Peyer's patch (tissue), 4 donors: Measurements from ENCODE around the gene ORAI3. TPM values are rescaled to one million over a fixed set of nuclear protein-coding genes. Genes with fewer than 3 reads are reported as not detected.

ENCODE experiments used
- DNase-seq, 3 donors: peaks; one replicate each; pipeline ENCODE4 v3.0.0-alpha.2; 2017 to 2019
- H3K27ac ChIP-seq, 4 donors: fragments of 200-600 bp; sonication (generic); one replicate each; pipeline ENCODE4 v1.5.1; 2016 to 2019
- H3K27me3 ChIP-seq, 2 donors: fragments of 200-600 bp; sonication (generic); one replicate each; pipeline ENCODE4 v1.5.1; 2019
- H3K36me3 ChIP-seq, 3 donors: fragments of 200-600 bp; sonication (generic); one replicate each; pipeline ENCODE4 v1.5.1; 2016 to 2019
- H3K4me1 ChIP-seq, 4 donors: fragments of 200-600 bp; sonication (generic); one replicate each; pipeline ENCODE4 v1.5.1; 2016 to 2019
- H3K4me3 ChIP-seq, 4 donors: fragments of 200-600 bp; sonication (generic); 1 replicate in 3 of 4; 2 replicates in 1 of 4; pipeline ENCODE4 v1.5.1; 2016 to 2019; ENCODE audit warnings: mild to moderate bottlenecking in 1 of 4
- H3K9me3 ChIP-seq, 4 donors: fragments of 200-600 bp; sonication (generic); one replicate each; pipeline ENCODE4 v1.5.1; 2016 to 2019; ENCODE audit warnings: mild to moderate bottlenecking in 1 of 4
- POLR2A ChIP-seq, 2 donors: fragments of 450-650 bp; IDR thresholded peaks; one replicate each; pipeline ENCODE4 v1.5.1; 2017; ENCODE audit warnings: antibody characterized with exemption in 2 of 2, mild to moderate bottlenecking in 2 of 2, moderate library complexity in 2 of 2
- total RNA-seq, 4 donors: library from RNA; depleted of rRNA; stranded (reverse); fragments of >200 nt; gene quantifications; one replicate each; pipeline ENCODE4 v1.1.0, GENCODE V29; 2016
- TF ChIP-seq, protein P1 (sequence below), 6 experiments: fragments of 450-650 bp in 4 of 6; fragments of 200-600 bp in 2 of 6; sonication (generic) in 1 of 6; IDR thresholded peaks; one replicate each; pipeline ENCODE4 v1.5.1; 2017 to 2019; ENCODE audit warnings: antibody characterized with exemption in 6 of 6, mild to moderate bottlenecking in 3 of 6, moderate library complexity in 1 of 6

Gene ORAI3
- total RNA-seq, 4 donors from 2014 or later = 10.7 to 25.0 (median 20.3) TPM

DNA sequence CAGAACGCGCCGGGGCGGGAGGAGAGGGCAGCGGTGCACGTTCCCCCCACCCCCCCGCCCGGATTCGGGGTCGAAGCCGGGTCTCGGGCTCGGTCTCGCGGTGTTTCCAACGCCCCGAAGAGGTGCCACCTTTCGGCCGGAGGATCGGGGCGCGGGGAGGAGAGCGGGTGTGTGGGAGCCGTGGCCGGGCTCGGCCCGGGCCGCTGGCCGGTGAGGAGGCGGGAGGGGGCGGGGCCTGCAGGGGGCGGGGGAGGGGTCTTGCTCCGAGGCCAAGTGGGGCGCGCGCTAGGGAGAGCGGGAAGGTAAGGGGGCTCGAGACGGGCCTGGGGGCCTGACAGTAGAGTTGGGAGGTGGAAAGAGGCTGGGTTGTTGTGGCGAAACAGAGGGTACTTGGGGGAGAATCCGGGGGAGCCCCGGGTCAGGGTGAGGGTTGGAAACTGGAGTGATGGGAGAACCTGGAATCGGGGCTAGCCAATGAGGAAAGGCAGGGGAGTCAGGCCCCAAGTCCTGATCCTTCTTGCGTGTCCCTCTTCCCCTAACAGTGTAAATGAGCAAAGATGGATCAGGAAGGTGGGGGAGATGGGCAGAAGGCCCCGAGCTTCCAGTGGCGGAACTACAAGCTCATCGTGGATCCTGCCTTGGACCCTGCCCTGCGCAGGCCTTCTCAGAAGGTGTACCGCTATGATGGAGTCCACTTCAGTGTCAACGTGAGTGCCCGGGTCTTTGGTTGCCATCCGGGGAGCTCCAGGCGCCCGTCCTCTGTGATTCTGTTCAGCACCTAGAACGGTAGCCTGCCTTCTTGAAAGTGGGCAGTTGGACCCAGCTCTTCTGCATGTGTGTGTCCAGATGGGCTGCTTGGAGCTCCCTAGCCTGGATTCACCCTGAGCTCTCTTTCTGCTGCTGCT, 9.6 kb downstream of the ORAI3 start:
- peak in 2 of 3 donors; percentile 31 to 66 for DNase-seq
- Histone ChIP-seq H3K27me3 (no peaks in the 10 kb centered on the region), H3K27ac (peak overlapping the region; percentile 89 to 99 (median 95)), H3K9me3 (no peaks in the 10 kb centered on the region), H3K4me3 (peak overlapping the region; percentile 67 to 93 (median 83)), H3K36me3 (peaks cover 0 to 42% (median 0%) of the 10 kb centered on the region in 3 donors), H3K4me1 (peaks cover 2 to 25% (median 8%) of the 10 kb centered on the region in 4 donors)
- TF ChIP-seq, protein P1, sequence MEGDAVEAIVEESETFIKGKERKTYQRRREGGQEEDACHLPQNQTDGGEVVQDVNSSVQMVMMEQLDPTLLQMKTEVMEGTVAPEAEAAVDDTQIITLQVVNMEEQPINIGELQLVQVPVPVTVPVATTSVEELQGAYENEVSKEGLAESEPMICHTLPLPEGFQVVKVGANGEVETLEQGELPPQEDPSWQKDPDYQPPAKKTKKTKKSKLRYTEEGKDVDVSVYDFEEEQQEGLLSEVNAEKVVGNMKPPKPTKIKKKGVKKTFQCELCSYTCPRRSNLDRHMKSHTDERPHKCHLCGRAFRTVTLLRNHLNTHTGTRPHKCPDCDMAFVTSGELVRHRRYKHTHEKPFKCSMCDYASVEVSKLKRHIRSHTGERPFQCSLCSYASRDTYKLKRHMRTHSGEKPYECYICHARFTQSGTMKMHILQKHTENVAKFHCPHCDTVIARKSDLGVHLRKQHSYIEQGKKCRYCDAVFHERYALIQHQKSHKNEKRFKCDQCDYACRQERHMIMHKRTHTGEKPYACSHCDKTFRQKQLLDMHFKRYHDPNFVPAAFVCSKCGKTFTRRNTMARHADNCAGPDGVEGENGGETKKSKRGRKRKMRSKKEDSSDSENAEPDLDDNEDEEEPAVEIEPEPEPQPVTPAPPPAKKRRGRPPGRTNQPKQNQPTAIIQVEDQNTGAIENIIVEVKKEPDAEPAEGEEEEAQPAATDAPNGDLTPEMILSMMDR (IDR thresholded peaks at IDR 0.05) = no peak
- TF ChIP-seq POLR2A (IDR thresholded peaks at IDR 0.05) = no peak

DNA sequence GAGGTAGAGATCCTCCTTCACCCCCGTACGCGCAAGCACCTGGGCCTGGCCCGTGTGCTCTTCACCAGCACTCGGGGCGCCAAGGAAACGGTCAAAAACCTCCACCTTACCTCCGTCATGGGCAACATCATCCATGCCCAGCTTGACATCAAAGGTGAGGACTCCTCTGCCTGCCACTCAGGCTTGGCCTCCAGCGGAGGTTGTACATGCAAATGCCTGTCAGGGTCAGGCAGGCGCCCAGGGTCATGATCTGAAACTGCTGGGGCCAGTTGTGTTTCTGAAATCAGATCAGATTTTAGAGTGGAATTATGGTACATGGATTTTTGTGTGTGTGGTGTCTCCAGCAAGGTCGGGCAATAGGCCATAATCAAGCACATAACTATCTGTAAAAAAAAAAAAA, 12.5 kb downstream of the ORAI3 start:
- H3K4me3 ChIP-seq = no peak overlapping the region
- no peak for TF ChIP-seq POLR2A (IDR thresholded peaks at IDR 0.05)
- TF ChIP-seq, protein P1 (IDR thresholded peaks at IDR 0.05) = no peak
- DNase-seq = no peak
- H3K36me3 ChIP-seq = peaks cover 0 to 72% (median 0%) of the 10 kb centered on the region in 3 donors
- H3K4me1 ChIP-seq = peaks cover 0 to 18% (median 8%) of the 10 kb centered on the region in 4 donors
- H3K27me3 ChIP-seq = no peaks in the 10 kb centered on the region
- no peaks in the 10 kb centered on the region for H3K9me3 ChIP-seq
- no peak overlapping the region for H3K27ac ChIP-seq

DNA sequence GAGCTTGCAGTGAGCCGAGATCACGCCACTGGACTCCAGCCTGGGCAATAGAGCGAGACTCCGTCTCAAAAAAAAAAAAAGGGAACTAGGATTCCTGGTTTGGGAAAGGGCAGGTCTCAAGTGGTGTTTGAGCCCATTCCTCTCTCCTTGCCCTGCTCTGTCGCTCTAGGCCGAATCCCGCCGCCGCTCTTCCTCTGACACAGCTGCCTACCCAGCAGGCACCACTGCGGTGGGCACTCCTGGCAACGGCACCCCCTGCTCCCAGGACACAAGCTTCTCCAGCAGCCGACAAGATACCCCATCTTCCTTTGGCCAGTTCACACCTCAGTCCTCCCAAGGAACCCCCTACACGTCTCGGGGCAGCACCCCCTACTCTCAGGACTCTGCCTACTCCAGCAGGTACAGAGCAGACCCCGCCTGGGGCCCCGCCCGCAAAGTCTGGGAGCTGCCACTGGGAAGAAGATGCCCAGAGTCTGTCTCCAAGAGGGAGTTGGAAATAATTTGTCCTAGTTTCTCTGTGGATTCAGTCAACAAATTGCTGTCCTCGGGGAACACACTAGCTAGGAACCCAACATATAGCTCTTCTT, 15.2 kb downstream of the ORAI3 start:
- TF ChIP-seq, protein P1 (IDR thresholded peaks at IDR 0.05) = no peak
- peaks cover 0 to 4% (median 1%) of the 10 kb centered on the region in 4 donors for H3K4me1 ChIP-seq

DNA sequence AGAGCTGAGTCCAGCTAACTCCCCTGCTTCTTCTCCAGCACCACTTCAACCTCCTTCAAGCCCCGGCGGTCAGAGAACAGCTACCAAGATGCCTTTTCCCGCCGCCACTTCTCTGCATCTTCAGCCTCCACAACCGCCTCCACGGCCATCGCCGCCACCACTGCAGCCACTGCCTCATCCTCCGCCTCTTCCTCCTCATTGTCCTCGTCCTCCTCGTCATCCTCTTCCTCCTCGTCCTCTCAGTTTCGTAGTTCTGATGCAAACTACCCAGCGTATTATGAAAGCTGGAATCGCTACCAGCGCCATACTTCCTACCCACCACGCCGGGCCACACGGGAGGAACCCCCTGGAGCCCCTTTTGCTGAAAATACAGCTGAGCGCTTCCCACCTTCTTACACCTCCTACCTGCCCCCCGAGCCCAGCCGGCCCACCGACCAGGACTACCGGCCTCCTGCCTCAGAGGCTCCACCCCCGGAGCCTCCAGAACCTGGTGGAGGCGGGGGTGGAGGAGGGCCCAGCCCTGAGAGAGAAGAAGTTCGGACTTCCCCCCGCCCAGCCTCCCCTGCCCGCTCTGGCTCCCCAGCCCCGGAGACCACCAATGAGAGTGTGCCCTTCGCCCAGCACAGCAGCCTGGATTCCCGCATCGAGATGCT, 15.8 kb downstream of the ORAI3 start:
- TF ChIP-seq POLR2A (IDR thresholded peaks at IDR 0.05) = no peak
- Histone ChIP-seq H3K27ac (no peak overlapping the region), H3K27me3 (no peaks in the 10 kb centered on the region), H3K9me3 (no peaks in the 10 kb centered on the region), H3K4me1 (no peaks in the 10 kb centered on the region), H3K36me3 (peaks cover 0 to 96% (median 0%) of the 10 kb centered on the region in 3 donors), H3K4me3 (no peak overlapping the region)
- no peak for DNase-seq

More for the DNA sequence above, 15.2 kb downstream of the ORAI3 start:
- Histone ChIP-seq H3K36me3 (peaks cover 0 to 96% (median 0%) of the 10 kb centered on the region in 3 donors), H3K4me3 (no peak overlapping the region), H3K27me3 (no peaks in the 10 kb centered on the region), H3K9me3 (no peaks in the 10 kb centered on the region), H3K27ac (no peak overlapping the region)
- no peak for DNase-seq

DNA sequence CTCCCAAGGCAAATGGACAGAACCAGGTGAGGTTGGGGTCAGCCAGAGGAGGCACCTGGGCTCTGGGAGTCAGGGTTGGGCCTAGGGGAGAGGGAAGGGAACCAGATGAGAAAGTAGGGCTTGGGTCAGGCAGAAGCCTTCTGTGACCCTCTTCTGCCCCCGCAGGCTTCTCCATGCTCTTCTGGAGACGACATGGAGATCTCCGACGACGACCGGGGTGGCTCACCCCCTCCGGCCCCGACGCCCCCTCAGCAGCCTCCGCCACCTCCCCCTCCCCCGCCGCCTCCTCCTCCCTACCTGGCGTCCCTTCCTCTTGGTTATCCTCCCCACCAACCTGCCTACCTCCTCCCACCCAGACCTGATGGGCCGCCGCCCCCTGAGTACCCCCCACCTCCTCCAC, 16.6 kb downstream of the ORAI3 start:
- no peak for TF ChIP-seq POLR2A (IDR thresholded peaks at IDR 0.05)
- TF ChIP-seq, protein P1 (IDR thresholded peaks at IDR 0.05) = no peak

More for the DNA sequence above, 16.6 kb downstream of the ORAI3 start:
- H3K36me3 ChIP-seq = peaks cover 0 to 96% (median 0%) of the 10 kb centered on the region in 3 donors
- no peaks in the 10 kb centered on the region for H3K4me1 ChIP-seq
- no peaks in the 10 kb centered on the region for H3K27me3 ChIP-seq
- no peaks in the 10 kb centered on the region for H3K9me3 ChIP-seq
- no peak overlapping the region for H3K4me3 ChIP-seq
- no peak overlapping the region for H3K27ac ChIP-seq
- no peak for DNase-seq
